Natural killer cell (primary cell): ENCODE results near the gene RAPGEF4. TPM values are rescaled to one million over a fixed set of nuclear protein-coding genes. Genes with fewer than 3 reads are reported as not detected.

Source experiments
- ATAC-seq, 3 donors: fragments of 150-1000 bp in 2 of 3; fragments of 200-7000 bp in 1 of 3; cut with Tn5 transposase; 1 replicate in 1 of 3; 2 replicates in 2 of 3; pipeline ENCODE4 v1.10.0; 2021; ENCODE audit warnings: mild to moderate bottlenecking in 2 of 3, moderate library complexity in 2 of 3
- DNase-seq, 2 donors: peaks; one replicate each; pipeline versions ENCODE4 v3.0.0 to v3.0.0-alpha.2; 2013 to 2021; ENCODE audit warnings: mixed read lengths in 1 of 2
- H3K27ac ChIP-seq: one replicate; pipeline ENCODE4 v1.5.1; 2013; ENCODE audit warnings: mild to moderate bottlenecking, low read length
- H3K27me3 ChIP-seq: one replicate; pipeline ENCODE4 v1.6.1; 2013; ENCODE audit warnings: low read length; ENCODE audit not compliant: control insufficient read depth, insufficient read depth
- H3K36me3 ChIP-seq: one replicate; pipeline ENCODE4 v1.6.1; 2013; ENCODE audit warnings: low read length; ENCODE audit not compliant: control insufficient read depth, insufficient read depth
- H3K4me1 ChIP-seq: one replicate; pipeline ENCODE4 v1.6.1; 2013; ENCODE audit warnings: low read length; ENCODE audit not compliant: control insufficient read depth, insufficient read depth
- H3K4me3 ChIP-seq: one replicate; pipeline ENCODE4 v1.5.1; 2013; ENCODE audit warnings: low read length
- H3K9me3 ChIP-seq: one replicate; pipeline ENCODE4 v1.6.1; 2013; ENCODE audit warnings: low read length; ENCODE audit not compliant: control insufficient read depth, insufficient read depth
- H3K27ac Mint-ChIP-seq, 2 donors: one replicate each; pipeline ENCODE4 v1.8.0; 2022; ENCODE audit warnings: mild to moderate bottlenecking in 2 of 2, mixed read lengths in 2 of 2, moderate library complexity in 1 of 2
- H3K27me3 Mint-ChIP-seq, 2 donors: one replicate each; pipeline ENCODE4 v1.8.0; 2022; ENCODE audit warnings: low read depth in 2 of 2, mixed read lengths in 2 of 2
- H3K36me3 Mint-ChIP-seq: one replicate; pipeline ENCODE4 v1.8.0; 2022; ENCODE audit warnings: mixed read lengths
- H3K4me1 Mint-ChIP-seq, 2 donors: one replicate each; pipeline ENCODE4 v1.8.0; 2022; ENCODE audit warnings: mixed read lengths in 2 of 2
- H3K4me3 Mint-ChIP-seq: one replicate; pipeline ENCODE4 v1.8.0; 2022; ENCODE audit warnings: mild to moderate bottlenecking, moderate library complexity, mixed read lengths
- H3K9me3 Mint-ChIP-seq, 2 donors: one replicate each; pipeline ENCODE4 v1.8.0; 2022; ENCODE audit warnings: mixed read lengths in 2 of 2
- CTCF ChIP-seq: fragments of 200-600 bp; IDR thresholded peaks from one replicate; pipeline ENCODE4 v1.8.0; 2022; ENCODE audit warnings: antibody characterized with exemption
- WGBS: methylation state at CpG from one replicate; pipeline ENCODE4 v1.1.7; 2013; ENCODE audit warnings: missing lambda C conversion rate; ENCODE audit not compliant: insufficient coverage; 5-methylcytosine and 5-hydroxymethylcytosine counted together
- intact Hi-C: fragments of 100-400 bp; cut with micrococcal nuclease; formaldehyde crosslinking; loops from one replicate; pipeline ENCODE4 v1.14.2; 2022
- total RNA-seq, 4 donors: library from RNA; stranded (reverse); fragments of 120-200 nt in 1 of 4; gene quantifications; one replicate each; pipeline versions ENCODE4 v1.2.3 to v1.2.4, GENCODE V29; 2013 to 2022

Gene RAPGEF4
- total RNA-seq, 3 donors from 2014 or later (not counting 1 experiment from before 2014, with no cell fraction given), result 0.50 TPM; not detected in 2

DNA sequence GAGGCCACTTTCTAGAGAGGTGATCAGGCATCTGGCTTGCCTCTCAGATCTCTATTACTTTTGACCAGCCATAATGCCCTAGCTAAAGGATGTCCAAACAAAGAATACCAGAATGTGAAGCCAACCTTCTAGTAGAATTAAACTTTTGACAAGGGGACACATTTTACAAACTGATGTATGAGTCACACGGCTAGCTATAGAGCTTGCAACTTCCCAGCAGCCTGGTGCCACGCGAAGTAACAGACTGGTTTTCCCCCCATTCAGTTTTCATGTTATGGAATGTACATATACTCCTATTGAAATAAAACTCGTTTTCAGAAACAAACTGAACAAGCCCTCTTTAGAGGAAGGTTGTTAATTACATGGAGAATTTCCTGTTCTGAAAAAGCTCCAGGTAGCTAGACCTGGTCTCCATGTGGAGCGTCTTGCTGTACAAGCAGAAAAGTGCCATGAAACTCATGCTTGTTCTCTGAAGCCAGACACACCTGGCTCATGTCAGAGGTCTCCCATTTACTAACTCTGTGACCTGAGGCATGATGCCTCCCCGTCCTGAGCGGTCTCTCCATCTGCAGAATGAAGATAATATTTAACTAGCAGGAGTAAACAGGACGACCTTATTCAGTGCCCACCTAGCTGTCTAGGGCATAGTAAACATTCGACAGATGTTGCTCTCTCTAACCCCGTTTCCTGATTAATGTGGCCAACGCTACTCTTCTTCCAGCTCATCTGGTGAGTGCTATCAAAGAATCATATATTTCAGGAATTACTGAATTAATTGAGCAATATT is 258.5 kb downstream of the RAPGEF4 start:
- H3K4me1 Mint-ChIP-seq, result no peaks in the 10 kb centered on the region
- 86% methylated on average over 8 of the region's 11 CpGs for WGBS
- H3K4me3 ChIP-seq, result no peak overlapping the region
- no peak overlapping the region for H3K27ac Mint-ChIP-seq
- H3K36me3 ChIP-seq, result no peaks in the 10 kb centered on the region
- peaks cover 12 to 38% of the 10 kb centered on the region in 2 donors for H3K27me3 Mint-ChIP-seq
- no peak for DNase-seq
- H3K9me3 ChIP-seq, result no peaks in the 10 kb centered on the region
- no peaks in the 10 kb centered on the region for H3K27me3 ChIP-seq
- intact Hi-C loops, result no loop called here
- H3K4me1 ChIP-seq, result no peaks in the 10 kb centered on the region
- no peak overlapping the region for H3K27ac ChIP-seq
- H3K9me3 Mint-ChIP-seq, result no peaks in the 10 kb centered on the region
- ATAC-seq, result no peak
- H3K4me3 Mint-ChIP-seq, result no peak overlapping the region
- H3K36me3 Mint-ChIP-seq, result no peaks in the 10 kb centered on the region
- TF ChIP-seq CTCF, result no peak

DNA sequence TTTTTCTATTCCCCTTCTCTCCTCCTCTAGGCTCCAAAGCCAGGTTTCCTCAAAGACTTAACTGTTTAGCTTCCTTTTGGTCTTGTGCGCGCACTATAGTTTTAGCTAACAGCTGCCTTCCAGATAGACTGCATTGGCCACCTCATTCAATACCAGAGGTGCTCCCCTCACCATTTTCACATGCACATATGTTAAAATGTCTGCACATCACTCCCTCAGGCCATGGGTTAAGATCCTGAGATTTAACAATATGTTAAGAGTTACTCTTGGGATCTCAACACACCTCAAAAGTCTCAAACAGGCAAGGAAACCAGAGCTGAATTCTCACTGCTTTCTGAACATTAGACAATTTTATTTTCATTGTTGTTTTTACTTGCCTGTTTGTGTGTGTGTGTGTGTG is 259.2 kb downstream of the RAPGEF4 start:
- Histone ChIP-seq H3K4me1 (no peaks in the 10 kb centered on the region), H3K4me3 (no peak overlapping the region), H3K36me3 (no peaks in the 10 kb centered on the region), H3K27ac (no peak overlapping the region), H3K9me3 (no peaks in the 10 kb centered on the region), H3K27me3 (no peaks in the 10 kb centered on the region)
- H3K27me3 Mint-ChIP-seq, result peaks cover 12 to 38% of the 10 kb centered on the region in 2 donors
- H3K36me3 Mint-ChIP-seq, result no peaks in the 10 kb centered on the region
- 100% methylated on average over 2 of the region's 2 CpGs for WGBS
- TF ChIP-seq CTCF, result no peak
- no peak for ATAC-seq
- H3K4me3 Mint-ChIP-seq, result no peak overlapping the region
- H3K4me1 Mint-ChIP-seq, result no peaks in the 10 kb centered on the region
- intact Hi-C loops, result no loop called here
- H3K9me3 Mint-ChIP-seq, result no peaks in the 10 kb centered on the region
- DNase-seq, result no peak
- no peak overlapping the region for H3K27ac Mint-ChIP-seq

DNA sequence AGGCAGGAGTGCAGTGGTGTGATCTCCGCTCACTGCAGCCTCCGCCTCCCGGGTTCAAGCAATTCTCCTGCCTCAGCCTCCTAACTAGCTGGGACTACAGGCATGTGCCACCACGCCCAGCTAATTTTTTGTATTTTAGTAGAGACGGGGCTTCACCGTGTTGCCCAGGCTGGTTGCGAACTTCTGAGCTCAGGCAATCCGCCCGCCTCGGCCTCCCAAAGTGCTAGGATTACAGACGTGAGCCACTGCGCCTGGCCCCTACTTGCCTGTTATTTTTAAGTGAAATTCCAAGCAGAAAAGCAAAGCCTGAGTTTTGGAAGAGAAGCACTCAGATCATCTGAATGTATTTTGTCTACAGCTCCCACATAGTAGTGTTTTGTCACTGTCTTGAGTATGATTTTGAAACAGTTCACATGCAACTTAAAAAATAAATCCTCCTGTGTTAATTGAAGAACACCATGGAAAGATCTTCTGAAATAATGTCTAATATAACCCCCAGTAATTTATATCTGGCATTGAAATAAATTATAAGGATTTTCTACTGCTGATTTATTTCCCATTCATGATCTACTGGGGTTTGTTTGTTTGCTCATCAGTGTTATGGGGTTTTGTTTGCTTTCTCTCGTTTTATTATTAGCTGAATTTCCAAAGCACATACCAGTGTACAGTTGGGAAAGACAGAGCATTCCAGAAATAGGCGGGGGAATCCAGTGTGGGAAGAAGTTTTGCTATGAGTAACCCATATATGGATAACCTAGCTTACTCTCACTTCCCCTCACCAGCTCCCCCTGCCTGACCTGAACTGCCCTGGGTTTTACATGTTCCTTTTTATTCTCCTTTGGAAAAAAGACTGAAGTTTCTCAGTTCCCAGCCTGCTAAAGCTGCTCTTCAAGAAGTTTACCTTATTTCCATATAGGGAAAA is 259.9 kb downstream of the RAPGEF4 start:
- TF ChIP-seq CTCF, result no peak
- H3K4me1 Mint-ChIP-seq, result no peaks in the 10 kb centered on the region
- H3K4me3 ChIP-seq, result no peak overlapping the region
- H3K27ac Mint-ChIP-seq, result no peak overlapping the region
- no peak overlapping the region for H3K27ac ChIP-seq
- H3K4me1 ChIP-seq, result no peaks in the 10 kb centered on the region
- H3K9me3 ChIP-seq, result no peaks in the 10 kb centered on the region
- no peaks in the 10 kb centered on the region for H3K27me3 ChIP-seq
- H3K4me3 Mint-ChIP-seq, result no peak overlapping the region
- H3K36me3 ChIP-seq, result no peaks in the 10 kb centered on the region
- DNase-seq (no peak), ATAC-seq (no peak)
- 90% methylated on average over 12 of the region's 14 CpGs for WGBS
- H3K27me3 Mint-ChIP-seq, result peaks cover 13 to 43% of the 10 kb centered on the region in 2 donors
- no peaks in the 10 kb centered on the region for H3K36me3 Mint-ChIP-seq
- intact Hi-C loops, result no loop called here
- no peaks in the 10 kb centered on the region for H3K9me3 Mint-ChIP-seq
